Activated CD4-positive, alpha-beta T cell treated with anti-CD3 and anti-CD28 coated beads for 36 hours (primary cell): ENCODE measurements around the gene ARPC5. TPM values are rescaled to one million over a fixed set of nuclear protein-coding genes. Genes with fewer than 3 reads are reported as not detected.

ENCODE experiments used
- ATAC-seq: fragments of 200-7000 bp; cut with Tn5 transposase; one replicate; pipeline ENCODE4 v1.10.0; 2021; ENCODE audit warnings: mild to moderate bottlenecking, moderate library complexity
- CTCF ChIA-PET: fragments of 350-600 bp; sonication (Branson Sonifier 250); formaldehyde crosslinking; loops from one replicate; lab custom pipeline; 2021; ENCODE audit warnings: antibody characterized with exemption; lab: Charles Lee
- POLR2A ChIA-PET: fragments of 350-600 bp; sonication (Branson Sonifier 250); formaldehyde crosslinking; loops from one replicate; lab custom pipeline; 2021; ENCODE audit warnings: antibody characterized with exemption, inconsistent platforms; lab: Charles Lee
- DNase-seq: peaks from one replicate; pipeline ENCODE4 v3.0.0-alpha.2; 2020
- H3K27ac Mint-ChIP-seq: one replicate; pipeline ENCODE4 v1.8.0; 2021; ENCODE audit warnings: mixed read lengths
- H3K27me3 Mint-ChIP-seq: one replicate; pipeline ENCODE4 v1.8.0; 2021; ENCODE audit warnings: mixed read lengths
- H3K36me3 Mint-ChIP-seq: one replicate; pipeline ENCODE4 v1.8.0; 2021; ENCODE audit warnings: low read depth, mixed read lengths
- H3K4me1 Mint-ChIP-seq: one replicate; pipeline ENCODE4 v1.8.0; 2021; ENCODE audit warnings: mixed read lengths
- H3K4me3 Mint-ChIP-seq: one replicate; pipeline ENCODE4 v1.8.0; 2021; ENCODE audit warnings: mild to moderate bottlenecking, moderate library complexity, mixed read lengths
- H3K9me3 Mint-ChIP-seq: one replicate; pipeline ENCODE4 v1.8.0; 2021; ENCODE audit warnings: low read depth, mixed read lengths
- intact Hi-C, 2 experiments: fragments of 100-400 bp; cut with DNase I in 1 of 2; cut with micrococcal nuclease in 1 of 2; formaldehyde crosslinking; loops; one replicate each; pipeline versions ENCODE4 v1.14.2 to v1.15.1; 2022 to 2024; cut with DNase I, micrococcal nuclease
- total RNA-seq, 2 experiments: library from RNA; stranded (reverse); gene quantifications; one replicate each; pipeline ENCODE4 v1.2.3, GENCODE V29; 2021

Gene ARPC5
- total RNA-seq, 2 experiments from 2014 or later = 115 to 165 TPM

DNA sequence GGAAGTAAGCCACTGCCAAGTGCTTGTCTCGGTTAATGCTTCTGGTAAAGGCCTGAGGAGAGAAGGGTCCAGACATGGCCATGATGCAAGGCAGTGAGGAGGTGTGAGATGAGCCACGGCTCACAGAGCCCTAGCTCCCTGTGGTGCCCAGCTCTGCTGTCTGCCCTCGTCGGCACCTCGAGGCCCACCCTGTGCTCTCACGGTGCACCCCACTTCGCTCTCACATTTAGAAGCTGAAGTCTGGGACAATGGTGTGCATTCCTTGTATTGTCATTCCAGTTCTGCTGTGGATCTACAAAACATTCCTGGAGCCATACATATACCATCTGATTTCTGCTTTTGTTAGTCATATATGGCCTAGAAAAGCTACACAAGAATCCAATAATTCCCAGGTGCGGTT lies 48.7 kb downstream of the ARPC5 start:
- Mint-ChIP-seq H3K36me3 (no peaks in the 10 kb centered on the region), H3K9me3 (no peaks in the 10 kb centered on the region), H3K27ac (no peak overlapping the region), H3K4me3 (no peak overlapping the region), H3K4me1 (peaks cover 34% of the 10 kb centered on the region), H3K27me3 (no peaks in the 10 kb centered on the region)
- DNase-seq = no peak
- ChIA-PET CTCF (interaction anchor here (0.9 to 1.1 kb wide), 3 partner anchors 12 to 68 kb away, joined by 3 to 4 read pairs (median 3); no protein-coding TSS in a partner anchor), POLR2A (interaction anchor here (0.6 kb wide), 1 partner anchor 47 kb away, joined by 3 read pairs; no protein-coding TSS in a partner anchor)
- intact Hi-C loops = no loop called here
- ATAC-seq = no peak

DNA sequence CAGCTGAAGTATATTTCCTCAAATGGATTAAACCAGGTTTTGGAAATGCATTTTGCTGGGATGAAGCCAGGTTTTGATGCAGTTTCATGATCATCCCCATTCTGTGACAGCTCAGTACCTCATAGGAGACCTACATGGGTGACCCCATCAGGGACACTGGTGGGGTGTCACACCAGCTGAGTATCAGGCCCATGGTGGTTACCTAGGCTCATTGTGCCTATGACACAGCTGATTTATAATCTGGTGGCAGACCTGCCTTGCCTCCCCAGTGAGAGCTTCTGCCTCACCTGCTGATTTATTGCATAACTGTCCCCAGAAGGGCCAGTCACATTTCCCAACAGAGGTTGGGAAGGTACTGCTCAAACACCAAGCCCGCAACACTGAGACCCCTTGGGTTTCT lies 49.1 kb downstream of the ARPC5 start:
- H3K36me3 Mint-ChIP-seq = no peaks in the 10 kb centered on the region
- ChIA-PET CTCF (interaction anchor here (0.6 to 1.1 kb wide), 2 partner anchors 9 to 12 kb away, joined by 3 to 4 read pairs; no protein-coding TSS in a partner anchor), POLR2A (no interaction called here)
- no peaks in the 10 kb centered on the region for H3K27me3 Mint-ChIP-seq
- intact Hi-C loops = no loop called here
- no peak overlapping the region for H3K27ac Mint-ChIP-seq
- peaks cover 31% of the 10 kb centered on the region for H3K4me1 Mint-ChIP-seq
- ATAC-seq (no peak), DNase-seq (no peak)
- H3K4me3 Mint-ChIP-seq = no peak overlapping the region
- no peaks in the 10 kb centered on the region for H3K9me3 Mint-ChIP-seq

DNA sequence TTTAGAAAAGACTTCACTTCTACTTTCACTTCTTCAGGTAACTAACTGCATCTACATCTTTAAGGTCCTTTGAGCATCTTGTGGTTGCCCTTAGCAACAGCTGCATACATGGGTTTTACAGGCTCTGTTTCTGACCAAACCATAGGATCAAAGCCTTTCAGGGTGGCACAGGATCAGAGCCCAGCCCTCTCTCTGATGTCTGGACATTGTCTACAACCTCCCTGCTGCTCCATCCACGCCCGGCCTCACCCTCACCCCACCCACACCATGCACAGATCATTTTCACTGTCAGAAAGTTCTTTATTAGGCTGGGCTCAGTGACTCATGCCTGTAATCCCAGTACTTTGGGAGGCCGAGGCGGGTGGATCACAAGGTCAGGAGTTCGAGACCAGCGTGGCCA lies 50.5 kb downstream of the ARPC5 start:
- H3K4me1 Mint-ChIP-seq = peaks cover 22% of the 10 kb centered on the region
- intact Hi-C loops = no loop called here
- no peaks in the 10 kb centered on the region for H3K9me3 Mint-ChIP-seq
- CTCF ChIA-PET = no interaction called here
- no peak overlapping the region for H3K27ac Mint-ChIP-seq
- POLR2A ChIA-PET = no interaction called here
- peak; percentile 5 for ATAC-seq
- no peak overlapping the region for H3K4me3 Mint-ChIP-seq
- no peaks in the 10 kb centered on the region for H3K27me3 Mint-ChIP-seq
- H3K36me3 Mint-ChIP-seq = no peaks in the 10 kb centered on the region
- DNase-seq = no peak

DNA sequence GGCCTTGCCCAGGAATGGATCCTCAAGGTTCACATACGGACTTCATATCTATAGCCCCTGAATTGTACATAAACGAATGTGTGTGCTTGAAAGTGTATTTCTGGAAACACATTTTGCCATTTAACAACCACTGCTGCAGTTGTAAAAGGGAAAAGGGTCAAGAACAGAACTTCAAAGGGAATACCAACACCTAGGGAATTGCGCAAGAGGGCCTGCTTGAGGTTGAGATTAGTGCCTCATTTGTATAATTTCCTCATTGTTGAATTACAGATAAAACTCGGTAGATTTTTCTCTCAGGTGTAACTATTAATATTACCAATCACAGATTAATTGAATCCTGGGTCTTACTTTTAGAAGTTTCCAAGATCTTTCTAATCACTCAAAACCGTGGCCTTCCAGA lies 51.4 kb downstream of the ARPC5 start:
- Mint-ChIP-seq H3K9me3 (no peaks in the 10 kb centered on the region), H3K27me3 (no peaks in the 10 kb centered on the region), H3K27ac (no peak overlapping the region), H3K4me1 (peaks cover 15% of the 10 kb centered on the region), H3K36me3 (no peaks in the 10 kb centered on the region), H3K4me3 (no peak overlapping the region)
- ChIA-PET CTCF (no interaction called here), POLR2A (no interaction called here)
- intact Hi-C loops = no loop called here
- ATAC-seq (no peak), DNase-seq (no peak)

DNA sequence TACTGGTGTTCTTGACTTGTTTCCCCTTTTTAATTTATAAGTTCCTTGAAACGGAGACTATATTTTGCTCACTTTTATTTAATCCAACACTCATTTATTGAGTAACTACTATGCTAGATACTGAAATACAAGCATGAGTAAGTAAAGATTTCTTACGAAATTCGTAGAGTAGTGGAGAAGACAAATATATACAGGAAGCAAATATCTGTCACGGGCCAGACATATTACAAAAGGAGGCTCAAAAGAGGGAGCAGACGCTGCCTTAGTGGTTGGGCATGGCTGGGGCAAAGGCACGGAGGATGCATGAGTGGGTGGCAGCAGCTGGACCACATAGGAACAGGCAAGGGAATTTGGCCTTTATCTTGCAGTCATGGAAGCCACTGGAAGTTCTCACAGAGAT lies 52.1 kb downstream of the ARPC5 start:
- intact Hi-C loops = no loop called here
- H3K9me3 Mint-ChIP-seq = no peaks in the 10 kb centered on the region
- ChIA-PET POLR2A (no interaction called here), CTCF (no interaction called here)
- H3K4me3 Mint-ChIP-seq = no peak overlapping the region
- ATAC-seq (no peak), DNase-seq (no peak)
- H3K36me3 Mint-ChIP-seq = no peaks in the 10 kb centered on the region
- no peak overlapping the region for H3K27ac Mint-ChIP-seq
- no peaks in the 10 kb centered on the region for H3K27me3 Mint-ChIP-seq
- H3K4me1 Mint-ChIP-seq = peaks cover 8% of the 10 kb centered on the region

DNA sequence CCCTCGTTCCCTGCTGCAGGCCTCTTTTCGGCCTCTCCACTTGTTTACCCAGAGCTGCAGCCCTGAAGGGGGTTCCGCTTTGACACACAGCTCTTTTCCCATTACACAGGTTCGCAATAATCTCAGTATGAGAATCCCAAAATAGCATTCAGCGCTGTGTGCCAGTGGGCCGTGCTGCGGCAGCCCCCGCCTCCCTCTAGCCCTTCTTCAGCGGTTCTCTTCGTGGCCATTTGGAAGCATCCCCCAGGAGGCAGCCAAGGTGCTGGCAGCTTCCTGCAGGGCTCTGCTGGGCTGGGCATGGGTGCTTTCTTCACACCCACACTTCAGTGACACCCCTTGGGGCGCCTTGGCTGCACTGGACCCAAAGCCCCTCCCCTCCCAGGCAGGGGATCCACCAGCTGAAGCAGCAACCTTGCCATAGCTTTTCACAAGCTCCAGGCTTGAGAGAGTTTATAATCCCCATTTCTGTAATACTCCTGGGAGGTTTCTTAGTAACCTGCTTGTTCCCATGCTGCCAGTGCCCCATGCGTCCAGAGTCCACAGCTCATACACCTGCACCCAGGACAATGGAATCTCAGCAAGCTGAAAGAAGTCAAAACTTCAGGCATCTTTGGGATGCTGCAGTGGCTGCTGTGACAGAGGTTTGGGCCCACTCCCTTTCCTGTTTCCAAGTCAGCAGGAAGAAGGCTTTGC lies 53.4 kb downstream of the ARPC5 start:
- DNase-seq (no peak), ATAC-seq (no peak)
- Mint-ChIP-seq H3K27me3 (no peaks in the 10 kb centered on the region), H3K27ac (no peak overlapping the region), H3K9me3 (no peaks in the 10 kb centered on the region), H3K36me3 (no peaks in the 10 kb centered on the region), H3K4me1 (peaks cover 8% of the 10 kb centered on the region), H3K4me3 (no peak overlapping the region)
- CTCF ChIA-PET = interaction anchor here (0.7 kb wide), 1 partner anchor 39 kb away, joined by 3 read pairs; no protein-coding TSS in a partner anchor
- intact Hi-C loops = no loop called here
- POLR2A ChIA-PET = no interaction called here

DNA sequence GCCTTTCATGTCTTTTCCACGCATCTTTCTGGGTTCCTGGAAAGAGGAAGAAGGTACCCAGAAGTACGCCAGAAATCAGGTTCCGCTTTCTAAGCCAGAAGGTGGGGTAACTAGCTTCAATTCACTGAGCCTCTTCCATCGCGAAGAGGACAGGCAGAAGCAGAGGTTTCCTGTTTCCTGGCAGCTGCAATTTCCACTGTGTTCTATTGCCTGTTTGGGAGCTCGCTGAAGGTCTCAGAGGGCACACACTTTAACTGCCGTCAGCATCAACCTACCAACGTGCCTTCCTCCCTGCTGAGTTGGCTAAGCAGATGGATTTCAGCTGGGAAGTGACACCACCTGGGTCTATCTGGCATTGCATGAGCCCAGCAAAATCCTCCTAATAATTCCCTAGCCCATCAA lies 55.3 kb downstream of the ARPC5 start:
- Mint-ChIP-seq H3K27ac (peak overlapping the region; percentile 47), H3K4me1 (peaks cover 8% of the 10 kb centered on the region), H3K9me3 (no peaks in the 10 kb centered on the region), H3K4me3 (peak overlapping the region; percentile 23), H3K36me3 (no peaks in the 10 kb centered on the region), H3K27me3 (no peaks in the 10 kb centered on the region)
- ChIA-PET POLR2A (interaction anchor here (0.7 to 1.2 kb wide), 2 partner anchors 9 to 56 kb away, joined by 4 read pairs; no protein-coding TSS in a partner anchor), CTCF (interaction anchor here (0.9 to 2.7 kb wide), 7 partner anchors 9 to 274 kb away, joined by 3 to 17 read pairs (median 3); partner anchors contain the start of gene NCF2)
- peak; percentile 46 for DNase-seq
- peak; percentile 78 for ATAC-seq
- intact Hi-C loops = no loop called here

DNA sequence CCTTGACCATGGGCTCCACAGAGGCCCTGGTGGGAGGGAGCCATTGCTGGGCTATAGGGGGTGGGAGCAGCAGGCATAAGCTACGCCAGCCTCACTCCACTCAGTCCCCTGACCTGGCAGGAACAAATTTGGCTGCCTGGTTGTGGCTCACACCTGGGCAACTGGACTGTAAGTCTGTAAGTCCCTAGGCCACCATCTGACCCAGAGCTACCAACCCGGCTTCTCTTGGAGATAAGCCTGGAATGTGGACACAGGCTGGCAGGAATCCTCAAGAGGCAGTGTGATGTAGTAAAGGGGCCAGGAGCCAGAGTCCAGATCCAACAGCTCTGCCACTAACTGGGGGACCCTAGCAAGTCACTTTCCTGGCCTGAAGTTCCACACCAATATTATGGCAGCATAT lies 56.7 kb downstream of the ARPC5 start:
- H3K9me3 Mint-ChIP-seq = no peaks in the 10 kb centered on the region
- no peak for DNase-seq
- no peak overlapping the region for H3K27ac Mint-ChIP-seq
- no peak overlapping the region for H3K4me3 Mint-ChIP-seq
- ATAC-seq = no peak
- no peaks in the 10 kb centered on the region for H3K36me3 Mint-ChIP-seq
- peaks cover 7% of the 10 kb centered on the region for H3K4me1 Mint-ChIP-seq
- POLR2A ChIA-PET = no interaction called here
- H3K27me3 Mint-ChIP-seq = no peaks in the 10 kb centered on the region
- CTCF ChIA-PET = interaction anchor here (0.6 to 2.7 kb wide), 2 partner anchors 11 to 117 kb away, joined by 5 to 15 read pairs; partner anchors contain the start of gene NCF2
- intact Hi-C loops = no loop called here

DNA sequence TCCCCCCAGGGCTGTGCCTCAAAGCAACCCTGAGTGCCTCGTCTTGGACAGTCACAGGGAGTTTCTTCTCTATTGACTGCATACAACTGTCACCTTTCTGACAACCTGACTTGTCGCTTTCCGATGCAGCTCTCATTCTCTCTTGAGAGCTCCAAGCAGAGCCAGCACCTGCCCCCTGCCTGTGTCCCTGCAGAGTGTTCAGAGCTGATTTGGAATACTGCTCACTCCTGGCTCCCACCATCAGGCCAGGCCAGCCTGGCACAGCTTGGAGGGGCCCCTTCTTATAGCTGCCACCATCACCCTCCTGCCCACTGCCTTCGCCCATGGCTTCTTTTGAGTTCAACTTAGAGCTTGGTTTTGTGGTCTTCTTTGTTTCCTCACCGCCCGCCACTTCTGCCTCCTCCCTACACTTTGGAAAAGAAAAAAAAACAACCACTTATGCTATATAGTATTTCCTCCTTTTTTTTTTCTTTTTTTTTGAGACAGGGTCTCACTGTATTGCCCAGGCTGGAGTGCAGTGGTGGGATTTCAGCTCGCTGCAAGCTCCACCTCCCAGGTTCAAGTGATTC lies 57.6 kb downstream of the ARPC5 start:
- intact Hi-C loops = no loop called here

DNA sequence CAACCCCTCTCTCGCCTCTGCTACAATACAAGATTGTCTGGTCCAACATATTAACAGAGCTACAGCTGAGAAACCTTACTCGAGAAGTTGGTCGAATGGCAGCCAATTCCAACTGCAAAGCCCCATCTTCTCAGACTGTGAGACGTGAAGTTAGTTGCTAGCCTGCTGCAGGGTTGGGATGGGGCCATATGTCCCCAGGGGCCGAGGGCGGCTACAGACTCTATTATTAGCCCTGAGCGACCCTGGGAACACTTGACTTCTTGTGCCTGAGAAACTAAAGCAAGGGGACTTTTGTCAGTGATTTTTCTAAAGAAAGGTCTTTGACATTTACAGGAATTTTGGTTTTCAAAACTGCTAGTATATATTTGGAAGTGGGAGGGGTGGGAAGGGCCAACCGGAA lies 59.0 kb downstream of the ARPC5 start:
- Mint-ChIP-seq H3K4me1 (peaks cover 7% of the 10 kb centered on the region), H3K4me3 (no peak overlapping the region), H3K27ac (no peak overlapping the region), H3K27me3 (no peaks in the 10 kb centered on the region), H3K36me3 (no peaks in the 10 kb centered on the region), H3K9me3 (no peaks in the 10 kb centered on the region)
- intact Hi-C loops = no loop called here
- ChIA-PET POLR2A (no interaction called here), CTCF (no interaction called here)
- ATAC-seq (no peak), DNase-seq (no peak)

More for the DNA sequence above, 57.6 kb downstream of the ARPC5 start:
- no peak for ATAC-seq
- peaks cover 7% of the 10 kb centered on the region for H3K4me1 Mint-ChIP-seq
- H3K27ac Mint-ChIP-seq = no peak overlapping the region
- H3K4me3 Mint-ChIP-seq = no peak overlapping the region
- no peaks in the 10 kb centered on the region for H3K9me3 Mint-ChIP-seq
- ChIA-PET POLR2A (no interaction called here), CTCF (interaction anchor here (0.5 to 2.7 kb wide), 3 partner anchors 12 to 296 kb away, joined by 3 to 15 read pairs (median 3); partner anchors contain the start of gene NCF2)
- H3K27me3 Mint-ChIP-seq = no peaks in the 10 kb centered on the region
- DNase-seq = no peak
- no peaks in the 10 kb centered on the region for H3K36me3 Mint-ChIP-seq

DNA sequence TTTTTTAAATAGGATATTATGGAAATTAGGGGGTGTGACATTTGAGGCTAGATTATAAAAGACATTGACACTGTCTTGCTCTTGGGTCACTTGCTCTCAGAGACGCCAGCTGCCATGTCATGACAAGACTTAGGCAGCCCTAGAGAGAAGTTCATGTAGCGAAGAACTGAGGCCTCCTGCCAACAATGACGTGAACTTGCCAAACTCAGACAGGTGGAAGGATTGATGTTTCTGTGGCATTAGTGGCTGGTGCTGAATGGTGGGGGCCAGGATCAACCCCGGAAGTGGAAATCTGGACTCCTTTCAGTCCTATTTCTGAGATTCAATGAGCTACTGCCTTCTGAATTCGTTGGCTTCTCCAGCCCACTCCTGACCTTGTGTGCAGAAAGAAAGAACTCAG lies 60.0 kb downstream of the ARPC5 start:
- Mint-ChIP-seq H3K4me3 (no peak overlapping the region), H3K4me1 (peaks cover 7% of the 10 kb centered on the region), H3K9me3 (no peaks in the 10 kb centered on the region), H3K27ac (no peak overlapping the region), H3K36me3 (no peaks in the 10 kb centered on the region), H3K27me3 (no peaks in the 10 kb centered on the region)
- intact Hi-C loops = no loop called here
- CTCF ChIA-PET = no interaction called here
- ATAC-seq = no peak
- DNase-seq = no peak
- POLR2A ChIA-PET = no interaction called here

DNA sequence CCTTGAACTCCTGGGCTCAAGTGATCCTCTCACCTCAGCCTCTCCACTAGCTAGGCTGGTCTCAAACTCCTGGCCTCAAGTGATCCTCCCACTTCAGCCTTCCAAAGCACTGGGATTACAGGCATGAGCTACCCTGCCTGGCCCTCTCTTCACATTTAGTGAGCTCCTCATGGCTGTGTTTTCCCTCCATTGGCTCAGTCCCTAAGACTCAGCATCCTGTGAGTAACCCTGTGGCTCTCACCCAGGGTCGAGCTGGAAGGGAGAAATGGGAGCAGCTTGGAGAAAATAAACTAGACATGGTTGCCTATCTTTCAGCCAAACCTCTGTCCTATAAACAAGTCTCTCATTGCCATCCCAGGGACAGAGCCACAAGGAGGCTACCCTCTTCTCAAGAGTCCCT lies 62.9 kb downstream of the ARPC5 start:
- Mint-ChIP-seq H3K36me3 (no peaks in the 10 kb centered on the region), H3K9me3 (no peaks in the 10 kb centered on the region), H3K27ac (no peak overlapping the region), H3K4me1 (peaks cover 17% of the 10 kb centered on the region), H3K27me3 (no peaks in the 10 kb centered on the region), H3K4me3 (no peak overlapping the region)
- intact Hi-C loops = no loop called here
- no peak for DNase-seq
- no peak for ATAC-seq
- ChIA-PET CTCF (interaction anchor here (0.6 to 1.7 kb wide), 4 partner anchors 7 to 116 kb away, joined by 3 to 4 read pairs (median 4); no protein-coding TSS in a partner anchor), POLR2A (interaction anchor here (0.6 kb wide), 1 partner anchor 94 kb away, joined by 3 read pairs; no protein-coding TSS in a partner anchor)
